Subcutaneous abdominal adipose tissue (tissue), 5 donors: ENCODE data around the gene TMEM183A.

Experiments used
- H3K27ac ChIP-seq: one replicate; pipeline ENCODE4 v1.7.0; 2013; ENCODE audit warnings: low read depth, mild to moderate bottlenecking, inconsistent platforms, low read length, moderate library complexity
- H3K27me3 ChIP-seq, 5 donors: one replicate each; pipeline ENCODE4 v1.7.0; 2013; ENCODE audit warnings: low read length in 5 of 5, inconsistent platforms in 1 of 5; ENCODE audit not compliant: control insufficient read depth in 5 of 5, insufficient read depth in 4 of 5
- H3K36me3 ChIP-seq, 5 donors: one replicate each; pipeline ENCODE4 v1.7.0; 2013; ENCODE audit warnings: low read length in 5 of 5; ENCODE audit not compliant: control insufficient read depth in 5 of 5, insufficient read depth in 5 of 5
- H3K4me1 ChIP-seq, 5 donors: one replicate each; pipeline ENCODE4 v1.7.0; 2013; ENCODE audit warnings: low read length in 5 of 5, mild to moderate bottlenecking in 3 of 5, moderate library complexity in 1 of 5; ENCODE audit not compliant: control insufficient read depth in 5 of 5, insufficient read depth in 5 of 5
- H3K4me3 ChIP-seq, 5 donors: one replicate each; pipeline ENCODE4 v1.7.0; 2013; ENCODE audit warnings: low read length in 5 of 5, low read depth in 1 of 5
- H3K9ac ChIP-seq, 5 donors: one replicate each; pipeline ENCODE4 v1.7.0; 2013; ENCODE audit warnings: low read length in 5 of 5, mild to moderate bottlenecking in 4 of 5, moderate library complexity in 3 of 5
- H3K9me3 ChIP-seq, 5 donors: one replicate each; pipeline ENCODE4 v1.7.0; 2013; ENCODE audit warnings: low read length in 5 of 5; ENCODE audit not compliant: control insufficient read depth in 5 of 5
- donor health status: healthy.
- donor health status: healthy.
- donor health status: healthy.
- donor health status: healthy.
- donor health status: healthy.

Gene TMEM183A

DNA sequence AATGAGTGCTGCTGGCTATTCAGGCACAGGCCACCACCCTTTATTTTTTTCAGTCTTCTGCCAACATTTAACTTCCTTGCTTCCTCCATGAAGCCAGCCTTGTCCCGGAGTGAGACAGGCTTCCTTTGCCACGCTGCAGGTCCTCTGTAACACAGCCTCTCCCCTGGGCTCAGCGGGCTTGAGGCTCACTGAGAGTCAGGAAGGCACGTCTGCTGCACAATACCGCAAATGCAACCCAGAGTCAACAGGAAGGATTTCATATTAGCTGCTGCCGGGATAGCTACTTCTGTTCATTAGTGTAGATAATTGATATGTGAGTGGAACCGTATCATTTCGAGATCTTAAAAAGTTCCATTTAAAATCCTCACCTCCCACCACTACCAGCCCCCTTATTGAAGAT is 56.1 kb downstream of the TMEM183A start:
- Histone ChIP-seq H3K4me3 (no peak overlapping the region), H3K9ac (no peak overlapping the region), H3K27me3 (peaks cover 0 to 5% (median 3%) of the 10 kb centered on the region in 5 donors), H3K9me3 (no peaks in the 10 kb centered on the region), H3K36me3 (no peaks in the 10 kb centered on the region), H3K4me1 (peaks cover 0 to 23% (median 9%) of the 10 kb centered on the region in 5 donors), H3K27ac (no peak overlapping the region)

DNA sequence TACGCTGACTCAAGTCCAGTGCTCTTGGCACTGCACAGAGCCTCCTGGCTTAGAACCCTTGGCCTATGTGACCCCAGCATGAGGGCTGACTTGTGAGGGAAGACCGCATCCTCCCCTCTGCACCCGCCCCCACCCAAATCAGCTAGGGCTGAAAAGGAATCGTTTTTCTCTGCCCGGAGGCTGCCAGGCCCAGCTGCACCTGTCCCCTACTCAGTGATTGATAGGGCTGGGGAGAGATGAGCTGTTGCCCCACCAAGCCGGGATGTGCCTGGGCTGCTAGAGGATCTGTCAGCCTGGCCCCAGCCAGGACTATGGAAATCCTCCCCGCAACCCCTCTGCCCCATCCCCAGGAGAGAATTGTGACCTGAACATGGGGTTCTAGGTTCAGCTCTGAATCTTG is 58.0 kb downstream of the TMEM183A start:
- Histone ChIP-seq H3K27ac (no peak overlapping the region), H3K4me3 (no peak overlapping the region), H3K27me3 (peaks cover 0 to 5% (median 0%) of the 10 kb centered on the region in 5 donors), H3K9me3 (no peaks in the 10 kb centered on the region), H3K4me1 (peaks cover 2 to 28% (median 22%) of the 10 kb centered on the region in 5 donors), H3K36me3 (no peaks in the 10 kb centered on the region), H3K9ac (no peak overlapping the region)

DNA sequence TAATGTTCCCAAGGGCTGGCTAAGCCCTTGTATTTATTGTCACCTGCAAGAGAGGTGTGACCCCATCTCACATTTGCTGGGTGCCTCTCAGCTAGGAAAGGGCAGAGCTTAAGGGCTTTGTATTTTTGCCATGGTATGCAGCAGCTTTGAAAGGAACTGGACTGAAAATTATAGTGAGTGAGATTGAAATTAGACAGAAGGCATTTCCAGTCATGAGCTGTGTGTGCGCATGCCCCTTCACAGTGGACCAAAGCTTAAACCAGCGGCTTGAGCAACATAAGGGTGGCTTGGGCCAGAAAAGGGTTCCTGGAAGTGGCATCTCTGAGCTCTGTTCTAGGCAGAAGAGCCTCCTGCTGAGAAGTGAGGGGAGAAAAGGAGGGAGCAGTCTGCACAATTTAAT is 58.8 kb downstream of the TMEM183A start:
- Histone ChIP-seq H3K27ac (no peak overlapping the region), H3K9ac (no peak overlapping the region), H3K27me3 (peaks cover 0 to 5% (median 0%) of the 10 kb centered on the region in 5 donors), H3K4me3 (no peak overlapping the region), H3K4me1 (peaks cover 2 to 28% (median 22%) of the 10 kb centered on the region in 5 donors), H3K9me3 (no peaks in the 10 kb centered on the region), H3K36me3 (no peaks in the 10 kb centered on the region)

DNA sequence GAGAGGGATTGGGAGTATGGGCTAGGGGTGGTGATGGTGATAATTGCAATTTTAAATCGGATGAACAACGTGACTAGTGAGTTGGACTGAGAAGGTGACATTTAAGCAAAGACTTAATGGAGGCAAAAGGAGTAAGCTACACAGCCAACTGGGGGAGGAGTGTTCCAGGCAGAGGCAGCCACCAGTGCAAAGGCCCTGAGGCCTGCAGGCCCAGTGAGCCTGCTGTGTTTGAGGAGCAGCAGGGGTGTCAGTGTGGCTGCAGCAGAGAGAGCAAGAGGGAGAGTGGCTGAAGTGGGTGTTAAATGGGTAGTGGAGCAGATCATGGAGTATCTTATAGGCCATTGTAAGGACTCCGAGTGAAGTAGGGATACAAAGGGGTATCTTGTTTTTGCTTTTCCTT is 59.8 kb downstream of the TMEM183A start:
- Histone ChIP-seq H3K4me3 (no peak overlapping the region), H3K9me3 (no peaks in the 10 kb centered on the region), H3K27me3 (peaks cover 0 to 3% (median 0%) of the 10 kb centered on the region in 5 donors), H3K9ac (no peak overlapping the region), H3K4me1 (peaks cover 2 to 28% (median 22%) of the 10 kb centered on the region in 5 donors), H3K36me3 (no peaks in the 10 kb centered on the region), H3K27ac (no peak overlapping the region)

DNA sequence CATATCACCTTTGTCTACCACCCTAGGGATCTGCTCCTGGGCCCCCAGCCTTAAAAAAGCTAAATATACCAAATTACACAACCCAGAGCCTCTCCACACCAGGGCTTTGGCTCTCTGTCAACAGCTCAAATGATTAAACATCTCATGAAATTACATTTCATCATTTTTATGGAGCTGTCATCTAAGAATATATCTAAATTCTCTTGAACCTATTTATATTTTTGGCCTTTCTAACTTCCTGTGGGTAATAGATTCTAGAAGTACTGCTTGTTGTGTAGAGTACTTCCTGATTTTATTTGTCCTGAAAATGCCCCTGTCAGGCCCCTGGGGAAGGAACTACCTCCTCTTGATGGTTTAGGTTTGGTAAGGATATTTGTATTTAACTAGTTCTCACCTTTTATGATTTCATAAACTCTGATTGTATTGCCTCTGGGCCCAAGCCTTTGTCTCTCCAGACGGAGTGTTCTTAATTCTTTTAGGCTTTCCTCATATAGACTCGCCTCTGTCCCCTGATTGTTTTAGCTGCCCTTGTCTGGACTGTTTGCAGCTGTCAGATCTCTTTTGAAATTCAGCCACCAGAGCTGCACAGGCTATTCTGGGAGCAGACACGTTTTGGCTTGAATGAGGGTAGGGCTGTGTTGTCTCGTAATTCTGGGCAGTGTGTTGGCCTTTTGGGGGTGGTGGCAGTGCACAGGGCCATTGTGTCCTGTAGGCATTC is 62.0 kb downstream of the TMEM183A start:
- peaks cover 0 to 4% (median 4%) of the 10 kb centered on the region in 5 donors for H3K27me3 ChIP-seq
- no peak overlapping the region for H3K9ac ChIP-seq
- no peak overlapping the region for H3K27ac ChIP-seq

DNA sequence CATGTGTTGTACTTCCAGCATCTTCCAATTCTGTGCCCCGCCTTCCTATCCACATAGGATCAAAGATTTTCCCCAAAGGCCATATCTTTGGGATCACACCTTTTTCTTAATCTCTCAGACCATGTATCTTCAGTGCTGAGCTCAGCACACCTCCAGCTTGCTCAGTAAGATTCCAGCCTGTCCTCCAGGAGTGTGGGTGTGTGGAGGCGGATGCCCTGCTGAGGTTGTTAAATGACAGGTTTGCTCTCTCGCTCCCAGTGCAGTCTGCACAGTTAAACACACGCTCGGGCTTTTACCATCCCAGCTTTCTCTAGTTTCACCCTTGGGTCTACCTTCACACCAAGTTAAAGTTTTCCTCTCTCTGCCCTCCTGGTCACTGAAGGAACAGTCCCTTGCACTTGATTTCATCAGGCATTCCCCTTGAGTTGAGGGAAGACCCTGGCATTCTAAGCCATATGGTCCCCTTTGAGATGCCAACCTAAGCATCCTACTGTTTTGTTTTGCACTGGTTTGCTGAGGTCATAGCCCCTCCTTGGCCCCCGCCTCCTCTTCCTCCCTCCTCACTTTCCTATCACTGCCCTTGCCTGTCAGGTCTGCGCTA is 64.9 kb downstream of the TMEM183A start:
- H3K36me3 ChIP-seq: no peaks in the 10 kb centered on the region
- no peak overlapping the region for H3K9ac ChIP-seq
- no peak overlapping the region for H3K27ac ChIP-seq
- peaks cover 9 to 29% (median 21%) of the 10 kb centered on the region in 5 donors for H3K27me3 ChIP-seq
- H3K4me1 ChIP-seq: peaks cover 4 to 39% (median 35%) of the 10 kb centered on the region in 5 donors
- H3K9me3 ChIP-seq: no peaks in the 10 kb centered on the region
- no peak overlapping the region for H3K4me3 ChIP-seq

More for the DNA sequence above, 62.0 kb downstream of the TMEM183A start:
- no peak overlapping the region for H3K4me3 ChIP-seq
- H3K9me3 ChIP-seq: no peaks in the 10 kb centered on the region
- H3K4me1 ChIP-seq: peaks cover 2 to 24% (median 21%) of the 10 kb centered on the region in 5 donors
- H3K36me3 ChIP-seq: no peaks in the 10 kb centered on the region

DNA sequence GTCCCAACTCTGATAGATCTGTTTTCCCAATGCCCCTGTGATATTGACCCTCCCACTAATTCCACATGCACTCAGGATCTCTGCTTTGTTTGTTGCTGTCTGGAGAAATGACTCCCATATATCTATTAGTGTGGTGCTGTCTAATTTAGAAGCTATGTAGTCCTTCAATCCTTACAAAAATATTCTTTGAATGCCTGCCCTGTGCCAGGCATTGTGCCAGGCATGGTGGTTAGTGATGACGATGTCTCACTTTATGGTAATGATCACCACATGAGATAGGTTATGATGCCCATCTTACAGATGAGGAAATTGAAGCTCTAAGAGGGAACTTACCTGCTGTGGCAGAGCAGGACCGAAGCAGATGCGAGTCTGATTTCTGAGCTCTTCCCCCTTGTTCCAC is 65.7 kb downstream of the TMEM183A start:
- H3K4me1 ChIP-seq: peaks cover 4 to 39% (median 35%) of the 10 kb centered on the region in 5 donors
- peaks cover 9 to 32% (median 21%) of the 10 kb centered on the region in 5 donors for H3K27me3 ChIP-seq

DNA sequence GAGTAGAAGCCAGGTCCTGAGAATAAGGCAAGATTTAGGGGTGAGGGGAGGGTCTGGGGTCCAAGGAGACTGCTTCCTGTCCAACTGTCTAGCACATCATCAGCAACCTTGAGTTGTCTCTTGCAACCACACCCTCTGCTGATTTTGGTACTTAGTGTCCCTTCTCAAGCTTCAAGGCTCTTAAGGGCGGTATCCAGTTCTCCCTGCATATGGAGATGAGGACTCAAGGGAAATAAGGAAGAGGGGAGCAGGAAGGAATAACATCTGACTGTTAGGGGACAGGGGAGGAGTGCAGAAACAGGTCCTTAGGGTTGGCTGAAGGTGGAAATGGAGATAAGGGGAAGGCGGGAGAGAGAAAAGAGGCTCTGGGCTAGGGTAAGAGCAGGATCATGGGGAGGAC is 66.3 kb downstream of the TMEM183A start:
- no peak overlapping the region for H3K27ac ChIP-seq
- no peaks in the 10 kb centered on the region for H3K36me3 ChIP-seq
- H3K9me3 ChIP-seq: no peaks in the 10 kb centered on the region
- no peak overlapping the region for H3K4me3 ChIP-seq
- H3K4me1 ChIP-seq: peaks cover 4 to 34% (median 31%) of the 10 kb centered on the region in 5 donors
- H3K27me3 ChIP-seq: peaks cover 9 to 35% (median 21%) of the 10 kb centered on the region in 5 donors
- H3K9ac ChIP-seq: no peak overlapping the region

More for the DNA sequence above, 65.7 kb downstream of the TMEM183A start:
- Histone ChIP-seq H3K27ac (no peak overlapping the region), H3K4me3 (no peak overlapping the region), H3K9ac (no peak overlapping the region), H3K36me3 (no peaks in the 10 kb centered on the region), H3K9me3 (no peaks in the 10 kb centered on the region)
